Uterus (tissue), 4 donors: ENCODE measurements around the gene DNAAF1. TPM values are rescaled to one million over a fixed set of nuclear protein-coding genes. Genes with fewer than 3 reads are reported as not detected.

Experiments
- DNase-seq, 2 donors: peaks; one replicate each; pipeline ENCODE4 v3.0.0-alpha.2; 2019 to 2020
- H3K27ac ChIP-seq, 2 donors: fragments of 200-600 bp; sonication (generic); 1 replicate in 1 of 2; 2 replicates in 1 of 2; pipeline ENCODE4 v1.5.1; 2016 to 2018
- H3K27me3 ChIP-seq, 2 donors: fragments of 200-600 bp; sonication (generic); one replicate each; pipeline ENCODE4 v1.5.1; 2018 to 2019; ENCODE audit warnings: control low read depth in 1 of 2
- H3K36me3 ChIP-seq, 2 donors: fragments of 200-600 bp; sonication (generic); one replicate each; pipeline ENCODE4 v1.5.1; 2019; ENCODE audit warnings: control low read depth in 1 of 2
- H3K4me1 ChIP-seq, 2 donors: fragments of 200-600 bp; sonication (generic); one replicate each; pipeline ENCODE4 v1.5.1; 2018 to 2019; ENCODE audit warnings: control low read depth in 1 of 2
- H3K4me3 ChIP-seq, 2 donors: fragments of 200-600 bp; sonication (generic); 1 replicate in 1 of 2; 2 replicates in 1 of 2; pipeline ENCODE4 v1.5.1; 2018 to 2019; ENCODE audit warnings: mild to moderate bottlenecking in 1 of 2
- H3K9me3 ChIP-seq, 2 donors: fragments of 200-600 bp; sonication (generic); one replicate each; pipeline ENCODE4 v1.5.1; 2019; ENCODE audit warnings: control low read depth in 1 of 2
- POLR2A ChIP-seq, 2 donors: fragments of 450-650 bp; IDR thresholded peaks; one replicate each; pipeline ENCODE4 v1.6.1; 2016; ENCODE audit warnings: antibody characterized with exemption in 2 of 2, mild to moderate bottlenecking in 1 of 2, moderate library complexity in 1 of 2
- intact Hi-C: fragments of 100-400 bp; cut with DNase I; formaldehyde crosslinking; loops from one replicate; pipeline ENCODE4 v1.15.1; 2023; ENCODE audit warnings: low total_unique reads
- total RNA-seq, 4 donors: library from RNA; depleted of rRNA in 3 of 4; stranded (reverse); fragments of >200 nt in 3 of 4; gene quantifications; one replicate each; pipeline versions ENCODE4 v1.1.0 to v1.2.4, GENCODE V29; 2014 to 2023
- TF ChIP-seq, protein P1 (sequence below), 4 experiments: fragments of 200-600 bp in 2 of 4; fragments of 450-650 bp in 2 of 4; sonication (generic) in 2 of 4; IDR thresholded peaks; one replicate each; pipeline ENCODE4 v1.5.1; 2016 to 2019; ENCODE audit warnings: antibody characterized with exemption in 4 of 4, mild to moderate bottlenecking in 2 of 4, moderate library complexity in 1 of 4
- donor health status: DM: yes; HTN: yes; CAD: no.

Gene DNAAF1
- total RNA-seq, 4 donors from 2014 or later, result 0.77 to 8.2 (median 2.7) TPM

DNA sequence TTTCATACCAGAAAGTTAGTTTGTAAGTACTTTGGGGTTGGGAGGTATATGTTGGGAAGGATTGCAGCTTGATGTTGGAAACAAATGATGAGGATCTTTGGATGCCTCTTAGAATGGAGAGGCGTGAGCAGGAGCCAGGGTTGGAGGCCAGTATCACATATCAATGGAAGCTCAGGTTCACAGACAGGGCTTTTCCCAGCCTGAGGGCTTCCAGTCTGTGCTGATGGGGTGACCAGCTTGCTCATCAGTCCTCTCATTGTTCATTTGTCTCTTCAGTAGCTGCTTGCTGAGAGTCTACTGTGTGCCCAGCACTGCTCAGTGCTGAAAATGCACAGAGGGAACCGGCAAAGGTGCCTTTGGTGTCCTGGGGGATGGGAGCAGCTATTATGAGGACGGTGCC is 5.8 kb downstream of the DNAAF1 start:
- TF ChIP-seq, protein P1, sequence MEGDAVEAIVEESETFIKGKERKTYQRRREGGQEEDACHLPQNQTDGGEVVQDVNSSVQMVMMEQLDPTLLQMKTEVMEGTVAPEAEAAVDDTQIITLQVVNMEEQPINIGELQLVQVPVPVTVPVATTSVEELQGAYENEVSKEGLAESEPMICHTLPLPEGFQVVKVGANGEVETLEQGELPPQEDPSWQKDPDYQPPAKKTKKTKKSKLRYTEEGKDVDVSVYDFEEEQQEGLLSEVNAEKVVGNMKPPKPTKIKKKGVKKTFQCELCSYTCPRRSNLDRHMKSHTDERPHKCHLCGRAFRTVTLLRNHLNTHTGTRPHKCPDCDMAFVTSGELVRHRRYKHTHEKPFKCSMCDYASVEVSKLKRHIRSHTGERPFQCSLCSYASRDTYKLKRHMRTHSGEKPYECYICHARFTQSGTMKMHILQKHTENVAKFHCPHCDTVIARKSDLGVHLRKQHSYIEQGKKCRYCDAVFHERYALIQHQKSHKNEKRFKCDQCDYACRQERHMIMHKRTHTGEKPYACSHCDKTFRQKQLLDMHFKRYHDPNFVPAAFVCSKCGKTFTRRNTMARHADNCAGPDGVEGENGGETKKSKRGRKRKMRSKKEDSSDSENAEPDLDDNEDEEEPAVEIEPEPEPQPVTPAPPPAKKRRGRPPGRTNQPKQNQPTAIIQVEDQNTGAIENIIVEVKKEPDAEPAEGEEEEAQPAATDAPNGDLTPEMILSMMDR (IDR thresholded peaks at IDR 0.05), result no peak
- no peak for TF ChIP-seq POLR2A (IDR thresholded peaks at IDR 0.05)
- Histone ChIP-seq H3K9me3 (no peaks in the 10 kb centered on the region), H3K27me3 (no peaks in the 10 kb centered on the region), H3K4me3 (no peak overlapping the region), H3K4me1 (no peaks in the 10 kb centered on the region), H3K27ac (no peak overlapping the region), H3K36me3 (no peaks in the 10 kb centered on the region)
- intact Hi-C loops, result no loop called here
- no peak for DNase-seq

DNA sequence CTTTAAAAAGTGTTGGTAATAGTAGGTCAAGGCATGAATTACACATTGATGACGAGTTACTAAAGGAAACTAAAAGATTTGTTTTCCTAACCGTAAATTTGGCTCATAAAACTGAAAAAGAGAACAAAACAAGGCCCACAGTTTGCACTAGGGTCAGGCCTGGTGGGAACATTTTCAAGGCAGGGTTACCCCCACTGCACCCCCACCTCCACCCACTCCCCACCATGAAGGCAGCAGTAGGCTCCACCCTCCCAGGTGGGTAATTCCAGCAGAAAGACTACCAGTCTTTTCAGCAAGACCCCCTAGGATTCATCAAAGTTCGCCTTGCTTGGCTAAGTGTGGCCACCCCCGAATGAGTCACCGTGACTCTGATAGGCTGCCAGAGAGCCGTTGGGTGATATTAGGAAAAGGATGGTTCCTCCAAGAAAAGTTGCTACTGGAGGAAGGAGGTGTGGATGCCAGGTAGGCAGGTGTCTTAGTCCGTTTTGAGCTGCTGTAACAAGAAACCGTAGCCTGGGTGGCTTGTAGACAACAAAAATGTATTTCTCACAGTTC is 8.6 kb downstream of the DNAAF1 start:
- no peak for DNase-seq

DNA sequence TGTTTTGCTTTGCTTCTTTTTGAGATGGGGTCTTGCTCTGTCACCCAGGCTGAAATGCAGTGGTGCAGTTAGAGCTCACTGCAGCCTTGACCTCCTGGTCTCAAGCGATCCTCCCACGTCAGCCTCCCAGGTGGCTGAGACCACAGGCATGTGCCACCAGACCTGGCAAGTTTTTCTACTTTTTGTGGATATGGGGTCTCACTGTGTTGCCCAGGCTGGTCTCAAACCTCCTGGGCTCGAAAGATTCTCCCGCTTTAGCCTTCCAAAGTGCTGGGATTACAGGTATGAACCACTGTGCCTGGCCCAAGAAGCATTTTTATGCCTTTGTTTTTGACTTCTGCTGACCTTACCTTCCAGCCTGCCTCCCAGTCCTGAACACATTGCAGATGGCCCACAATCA is 10.1 kb downstream of the DNAAF1 start:
- intact Hi-C loops, result no loop called here
- Histone ChIP-seq H3K9me3 (no peaks in the 10 kb centered on the region), H3K36me3 (no peaks in the 10 kb centered on the region), H3K27ac (no peak overlapping the region), H3K4me3 (no peak overlapping the region), H3K4me1 (no peaks in the 10 kb centered on the region), H3K27me3 (no peaks in the 10 kb centered on the region)
- TF ChIP-seq, protein P1 (IDR thresholded peaks at IDR 0.05), result no peak
- no peak for TF ChIP-seq POLR2A (IDR thresholded peaks at IDR 0.05)
- no peak for DNase-seq

More for the DNA sequence above, 8.6 kb downstream of the DNAAF1 start:
- H3K9me3 ChIP-seq, result no peaks in the 10 kb centered on the region
- no peaks in the 10 kb centered on the region for H3K27me3 ChIP-seq
- intact Hi-C loops, result no loop called here
- no peaks in the 10 kb centered on the region for H3K36me3 ChIP-seq
- no peak overlapping the region for H3K4me3 ChIP-seq
- H3K4me1 ChIP-seq, result no peaks in the 10 kb centered on the region
- TF ChIP-seq, protein P1 (IDR thresholded peaks at IDR 0.05), result no peak
- TF ChIP-seq POLR2A (IDR thresholded peaks at IDR 0.05), result no peak
- H3K27ac ChIP-seq, result no peak overlapping the region

DNA sequence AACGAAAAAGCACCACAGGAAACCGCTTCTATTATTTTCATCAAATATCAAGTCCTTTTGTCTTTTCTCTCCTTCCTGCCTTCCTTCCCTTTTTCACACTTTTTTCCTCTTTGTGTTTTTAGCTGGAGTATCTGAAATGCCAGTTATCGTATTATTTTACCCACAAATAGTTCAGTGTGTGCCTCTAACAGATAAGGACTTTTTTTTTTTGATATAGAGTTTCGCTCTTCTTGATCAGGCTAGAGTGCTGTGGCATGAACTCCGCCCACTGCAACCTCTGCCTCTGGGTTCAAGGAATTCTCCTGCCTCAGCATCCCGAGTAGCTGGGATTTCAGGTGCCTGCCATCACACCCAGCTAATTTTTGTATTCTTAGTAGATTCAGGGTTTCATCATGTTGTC is 10.7 kb downstream of the DNAAF1 start:
- no peak for DNase-seq
- Histone ChIP-seq H3K4me3 (no peak overlapping the region), H3K36me3 (no peaks in the 10 kb centered on the region), H3K4me1 (no peaks in the 10 kb centered on the region), H3K27me3 (no peaks in the 10 kb centered on the region), H3K9me3 (no peaks in the 10 kb centered on the region), H3K27ac (no peak overlapping the region)
- intact Hi-C loops, result no loop called here
- TF ChIP-seq, protein P1 (IDR thresholded peaks at IDR 0.05), result no peak
- no peak for TF ChIP-seq POLR2A (IDR thresholded peaks at IDR 0.05)

DNA sequence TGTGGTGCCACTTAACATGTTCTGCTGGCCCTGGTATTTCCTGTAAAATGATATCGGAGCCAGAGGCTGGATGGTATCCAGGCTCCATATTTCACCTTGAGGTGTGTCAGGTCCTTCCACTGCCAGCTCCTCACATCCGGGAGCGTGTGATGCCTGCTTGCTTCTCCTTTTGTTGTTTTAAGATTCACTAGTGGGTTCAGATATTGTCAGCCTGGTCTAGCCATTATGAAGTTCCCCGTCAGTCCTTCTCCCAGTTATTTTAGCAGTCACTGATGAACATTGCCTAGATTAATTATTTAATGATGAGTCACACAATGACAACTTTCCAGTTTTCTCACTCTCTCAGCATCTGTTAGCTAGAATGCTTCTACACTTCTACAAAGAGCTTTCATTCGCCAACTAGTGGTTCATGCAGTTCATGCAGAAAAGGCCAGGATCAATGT is 11.3 kb downstream of the DNAAF1 start:
- no peaks in the 10 kb centered on the region for H3K4me1 ChIP-seq
- no peak overlapping the region for H3K4me3 ChIP-seq
- H3K27ac ChIP-seq, result no peak overlapping the region
- H3K9me3 ChIP-seq, result no peaks in the 10 kb centered on the region
- intact Hi-C loops, result no loop called here
- no peak for TF ChIP-seq POLR2A (IDR thresholded peaks at IDR 0.05)
- TF ChIP-seq, protein P1 (IDR thresholded peaks at IDR 0.05), result no peak
- DNase-seq, result no peak
- H3K36me3 ChIP-seq, result no peaks in the 10 kb centered on the region
- no peaks in the 10 kb centered on the region for H3K27me3 ChIP-seq
